Measurements from ENCODE around the gene CDCA8.

DNA sequence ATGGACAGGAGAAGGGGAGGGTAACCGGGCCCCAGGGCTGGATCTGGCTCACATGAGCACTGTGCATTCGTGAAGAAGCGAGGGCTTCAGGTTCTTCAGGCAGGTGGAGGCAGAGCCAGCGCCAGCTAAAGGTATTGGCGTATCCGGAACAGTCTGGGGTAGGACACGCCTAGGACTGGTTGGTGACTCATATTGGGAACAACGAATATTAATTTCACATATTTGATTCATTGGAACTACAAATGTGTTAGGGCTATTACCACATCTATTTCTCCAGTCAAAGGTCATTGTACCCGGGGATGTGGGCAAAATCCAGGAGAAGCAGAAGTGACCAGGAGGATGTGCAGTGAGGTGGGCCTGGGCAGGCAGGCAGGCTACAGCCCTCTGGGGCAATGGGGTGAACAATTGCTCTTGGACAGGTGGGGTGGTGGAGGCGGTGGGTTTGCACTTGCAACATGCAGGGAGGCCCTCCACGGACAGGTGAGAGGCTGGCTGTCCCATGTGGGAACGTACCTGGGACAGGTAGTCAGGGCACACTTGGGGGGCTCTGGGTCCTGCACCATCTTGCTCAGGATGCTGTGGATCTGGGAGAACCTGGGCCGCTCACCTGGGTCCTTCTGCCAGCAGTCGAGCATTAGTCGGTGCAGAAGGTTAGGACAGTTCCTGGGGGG lies 26.7 kb downstream of the CDCA8 start:
- TF ChIP-seq, protein P1, sequence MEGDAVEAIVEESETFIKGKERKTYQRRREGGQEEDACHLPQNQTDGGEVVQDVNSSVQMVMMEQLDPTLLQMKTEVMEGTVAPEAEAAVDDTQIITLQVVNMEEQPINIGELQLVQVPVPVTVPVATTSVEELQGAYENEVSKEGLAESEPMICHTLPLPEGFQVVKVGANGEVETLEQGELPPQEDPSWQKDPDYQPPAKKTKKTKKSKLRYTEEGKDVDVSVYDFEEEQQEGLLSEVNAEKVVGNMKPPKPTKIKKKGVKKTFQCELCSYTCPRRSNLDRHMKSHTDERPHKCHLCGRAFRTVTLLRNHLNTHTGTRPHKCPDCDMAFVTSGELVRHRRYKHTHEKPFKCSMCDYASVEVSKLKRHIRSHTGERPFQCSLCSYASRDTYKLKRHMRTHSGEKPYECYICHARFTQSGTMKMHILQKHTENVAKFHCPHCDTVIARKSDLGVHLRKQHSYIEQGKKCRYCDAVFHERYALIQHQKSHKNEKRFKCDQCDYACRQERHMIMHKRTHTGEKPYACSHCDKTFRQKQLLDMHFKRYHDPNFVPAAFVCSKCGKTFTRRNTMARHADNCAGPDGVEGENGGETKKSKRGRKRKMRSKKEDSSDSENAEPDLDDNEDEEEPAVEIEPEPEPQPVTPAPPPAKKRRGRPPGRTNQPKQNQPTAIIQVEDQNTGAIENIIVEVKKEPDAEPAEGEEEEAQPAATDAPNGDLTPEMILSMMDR (optimal IDR thresholded peaks at IDR 0.05 in 1 of 3, IDR thresholded peaks at IDR 0.05 in 1 of 3, conservative IDR thresholded peaks at IDR 0.05 in 1 of 3; ENCODE audit: extremely low read depth in 1 of 3, insufficient read depth in 2 of 3, low read length in 3 of 3) = no peak
- TF ChIP-seq EZH2 (IDR thresholded peaks at IDR 0.05; ENCODE audit: low read length) = no peak

Measured in keratinocyte (primary cell).